BJ (cell line): ENCODE results near the gene FAM20A. TPM values are rescaled to one million over a fixed set of nuclear protein-coding genes. Genes with fewer than 3 reads are reported as not detected.

Experiments used
- CTCF ChIA-PET: fragments of 350-600 bp; formaldehyde crosslinking; extraction: SDS; loops from one replicate; lab custom pipeline; 2021; ENCODE audit warnings: antibody characterized with exemption, inconsistent platforms; lab: Yijun Ruan, JAX
- POLR2A ChIA-PET: fragments of 300-600 bp; sonication (Branson Sonifier 250); formaldehyde crosslinking; extraction: SDS; loops from one replicate; lab custom pipeline; 2021; ENCODE audit warnings: antibody characterized with exemption; lab: Charles Lee
- DNase-seq: peaks from one replicate; pipeline ENCODE4 v3.0.0-alpha.2; 2011; ENCODE audit warnings: low read depth
- H3K27me3 ChIP-seq: 2 replicates; pipeline ENCODE4 v1.6.0; 2011; ENCODE audit warnings: low read length; ENCODE audit not compliant: control insufficient read depth, insufficient read depth
- H3K36me3 ChIP-seq: 2 replicates; pipeline ENCODE4 v1.5.1; 2011; ENCODE audit warnings: low read length; ENCODE audit not compliant: control insufficient read depth, insufficient read depth
- H3K4me3 ChIP-seq: 2 replicates; pipeline ENCODE4 v1.5.1; 2011; ENCODE audit warnings: low read depth, mild to moderate bottlenecking, control low read depth, low read length
- CTCF ChIP-seq: IDR thresholded peaks from 2 replicates; pipeline ENCODE4 v1.5.1; 2011; ENCODE audit warnings: low read depth, mild to moderate bottlenecking, control low read depth, inconsistent platforms, low read length, moderate library complexity; ENCODE audit not compliant: insufficient read depth
- polyA plus RNA-seq: library from polyadenylated mRNA; depleted of rRNA; stranded (reverse); fragments of >200 nt; gene quantifications from 2 replicates; pipeline ENCODE4 v1.2.3, GENCODE V29; 2011

FAM20A gene
- polyA plus RNA-seq, 1 experiment, result 24.1 TPM

- H3K27me3 ChIP-seq, result no peaks in the 10 kb centered on the region
- POLR2A ChIA-PET, result no interaction called here
- H3K36me3 ChIP-seq, result no peaks in the 10 kb centered on the region
- no peak overlapping the region for H3K4me3 ChIP-seq
- TF ChIP-seq CTCF, result no peak
- CTCF ChIA-PET, result interaction anchor here (1.4 kb wide), 1 partner anchor 43 kb away, joined by 4 read pairs; no protein-coding TSS in a partner anchor
- DNase-seq, result no peak
Observed at GRCh38 chr17:68570526-68570925, 30.6 kb downstream of the FAM20A start.

GRCh38 chr17:68569346-68569745 is 31.8 kb downstream of the FAM20A start:
- DNase-seq, result no peak
- Histone ChIP-seq H3K4me3 (no peak overlapping the region), H3K27me3 (0 out of 2 replicates have a peak, but pooled peaks cover 1% of the 10 kb centered on the region), H3K36me3 (no peaks in the 10 kb centered on the region)
- ChIA-PET CTCF (interaction anchor here (1.3 to 3.3 kb wide), 4 partner anchors 8 to 45 kb away, joined by 4 to 18 read pairs (median 4); no protein-coding TSS in a partner anchor), POLR2A (no interaction called here)
- no peak for TF ChIP-seq CTCF

- DNase-seq, result no peak
- no peaks in the 10 kb centered on the region for H3K36me3 ChIP-seq
- ChIA-PET CTCF (interaction anchor here (1.3 to 3.3 kb wide), 3 partner anchors 8 to 24 kb away, joined by 4 to 18 read pairs (median 4); no protein-coding TSS in a partner anchor), POLR2A (no interaction called here)
- no peak overlapping the region for H3K4me3 ChIP-seq
- peaks cover 1% of the 10 kb centered on the region; the same call in 1 of the 2 replicates for H3K27me3 ChIP-seq
- TF ChIP-seq CTCF, result no peak
Observed at GRCh38 chr17:68568581-68568980, 32.6 kb downstream of the FAM20A start.

GRCh38 chr17:68567581-68567980 is 33.6 kb downstream of the FAM20A start:
- no peaks in the 10 kb centered on the region for H3K36me3 ChIP-seq
- H3K27me3 ChIP-seq, result peaks cover 1% of the 10 kb centered on the region; the same call in 1 of the 2 replicates
- no peak overlapping the region for H3K4me3 ChIP-seq
- CTCF ChIA-PET, result interaction anchor here (1.3 to 3.3 kb wide), 3 partner anchors 9 to 193 kb away, joined by 5 to 18 read pairs (median 8); no protein-coding TSS in a partner anchor
- no peak for DNase-seq
- POLR2A ChIA-PET, result interaction anchor here (0.6 kb wide), 1 partner anchor 66 kb away, joined by 3 read pairs; no protein-coding TSS in a partner anchor
- TF ChIP-seq CTCF, result no peak

GRCh38 chr17:68567035-68567434 is 34.1 kb downstream of the FAM20A start:
- CTCF ChIA-PET, result interaction anchor here (0.9 to 3.3 kb wide), 5 partner anchors 10 to 193 kb away, joined by 3 to 18 read pairs (median 6); no protein-coding TSS in a partner anchor
- no peak for TF ChIP-seq CTCF
- DNase-seq, result no peak
- no peaks in the 10 kb centered on the region for H3K36me3 ChIP-seq
- peaks cover 1% of the 10 kb centered on the region; the same call in 1 of the 2 replicates for H3K27me3 ChIP-seq
- H3K4me3 ChIP-seq, result no peak overlapping the region
- POLR2A ChIA-PET, result no interaction called here
